Stomach (tissue), 4 donors: ENCODE data around the gene GAL3ST3.

Source experiments
- POLR2A ChIP-seq, 4 donors: fragments of 450-650 bp; IDR thresholded peaks; one replicate each; pipeline ENCODE4 v1.6.1; 2016; ENCODE audit warnings: antibody characterized with exemption in 4 of 4, control low read depth in 2 of 4, mild to moderate bottlenecking in 1 of 4, moderate library complexity in 1 of 4
- POLR2AphosphoS5 ChIP-seq, 3 donors: sonication (generic); formaldehyde crosslinking; IDR thresholded peaks; one replicate each; pipeline ENCODE4 v1.6.1; 2016; ENCODE audit warnings: antibody characterized with exemption in 3 of 3

DNA sequence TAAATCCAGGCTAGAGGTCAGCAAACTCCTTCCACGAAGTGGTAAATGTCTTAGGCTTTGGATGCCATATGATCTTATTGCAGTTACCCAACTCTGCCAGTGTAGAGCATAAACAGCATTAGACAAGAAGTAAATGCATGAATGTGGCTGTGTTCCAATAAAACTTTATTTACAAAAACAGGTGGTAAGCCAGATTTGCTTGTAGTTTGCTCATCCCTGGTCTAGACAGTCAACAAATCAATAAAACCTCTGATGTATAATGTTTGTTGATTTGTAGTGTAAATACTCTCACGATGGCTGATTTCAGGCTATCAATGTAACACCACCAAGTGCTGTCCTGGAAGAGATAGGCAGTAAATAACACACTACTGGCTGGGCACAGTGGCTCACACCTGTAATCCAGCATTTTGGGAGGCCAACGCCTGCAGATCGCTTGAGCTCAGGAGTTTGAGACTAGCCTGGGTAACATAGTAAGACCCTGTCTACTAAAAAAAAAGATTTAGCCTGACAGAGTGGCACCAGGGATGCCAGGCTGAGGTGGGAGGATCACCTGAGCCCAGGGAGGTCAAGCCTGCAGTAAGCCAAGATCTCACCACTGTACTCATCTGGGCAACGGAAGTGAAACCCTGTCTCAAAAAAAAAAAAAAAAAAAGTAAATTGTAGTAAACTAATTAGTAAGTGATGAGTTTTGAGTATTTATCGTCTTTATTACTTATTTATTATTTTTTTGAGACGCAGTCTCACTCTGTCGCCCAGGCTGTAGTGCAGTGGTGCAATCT lies 15.8 kb downstream of the GAL3ST3 start:
- no peak for TF ChIP-seq POLR2A (IDR thresholded peaks at IDR 0.05)
- TF ChIP-seq POLR2AphosphoS5 (IDR thresholded peaks at IDR 0.05): no peak
